Prostate gland (tissue), 2 donors: ENCODE results near the gene CTSO.

ENCODE experiments used
- POLR2A ChIP-seq: fragments of 450-650 bp; IDR thresholded peaks from one replicate; pipeline ENCODE4 v1.6.1; 2016; ENCODE audit warnings: antibody characterized with exemption, mild to moderate bottlenecking
- POLR2AphosphoS5 ChIP-seq: sonication (generic); formaldehyde crosslinking; IDR thresholded peaks from one replicate; pipeline ENCODE4 v1.6.1; 2017; ENCODE audit warnings: antibody characterized with exemption
- TF ChIP-seq, protein P1 (sequence below), 4 experiments: fragments of 200-600 bp in 2 of 4; fragments of 450-650 bp in 2 of 4; sonication (generic) in 2 of 4; IDR thresholded peaks; 1 replicate in 3 of 4; 2 replicates in 1 of 4; pipeline ENCODE4 v1.5.1; 2016 to 2019; ENCODE audit warnings: antibody characterized with exemption in 4 of 4, mild to moderate bottlenecking in 2 of 4, moderate library complexity in 2 of 4

DNA sequence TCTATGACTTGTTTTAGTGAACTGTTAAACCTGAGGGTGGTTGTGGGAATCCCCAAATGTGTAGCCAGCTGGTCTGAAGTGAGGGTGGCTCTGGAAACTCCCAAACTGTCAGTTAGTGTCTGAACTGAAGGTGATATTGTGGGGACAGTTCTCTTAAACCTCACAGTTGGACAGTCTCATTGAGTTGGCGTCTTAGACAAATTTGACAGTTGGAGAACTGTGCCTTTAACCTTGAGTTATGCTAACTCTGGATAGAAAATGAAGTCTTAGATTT is 20.7 kb upstream of the CTSO start:
- TF ChIP-seq POLR2AphosphoS5 (no peak), POLR2A (no peak)
- TF ChIP-seq, protein P1, sequence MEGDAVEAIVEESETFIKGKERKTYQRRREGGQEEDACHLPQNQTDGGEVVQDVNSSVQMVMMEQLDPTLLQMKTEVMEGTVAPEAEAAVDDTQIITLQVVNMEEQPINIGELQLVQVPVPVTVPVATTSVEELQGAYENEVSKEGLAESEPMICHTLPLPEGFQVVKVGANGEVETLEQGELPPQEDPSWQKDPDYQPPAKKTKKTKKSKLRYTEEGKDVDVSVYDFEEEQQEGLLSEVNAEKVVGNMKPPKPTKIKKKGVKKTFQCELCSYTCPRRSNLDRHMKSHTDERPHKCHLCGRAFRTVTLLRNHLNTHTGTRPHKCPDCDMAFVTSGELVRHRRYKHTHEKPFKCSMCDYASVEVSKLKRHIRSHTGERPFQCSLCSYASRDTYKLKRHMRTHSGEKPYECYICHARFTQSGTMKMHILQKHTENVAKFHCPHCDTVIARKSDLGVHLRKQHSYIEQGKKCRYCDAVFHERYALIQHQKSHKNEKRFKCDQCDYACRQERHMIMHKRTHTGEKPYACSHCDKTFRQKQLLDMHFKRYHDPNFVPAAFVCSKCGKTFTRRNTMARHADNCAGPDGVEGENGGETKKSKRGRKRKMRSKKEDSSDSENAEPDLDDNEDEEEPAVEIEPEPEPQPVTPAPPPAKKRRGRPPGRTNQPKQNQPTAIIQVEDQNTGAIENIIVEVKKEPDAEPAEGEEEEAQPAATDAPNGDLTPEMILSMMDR (IDR thresholded peaks at IDR 0.05): no peak
